ENCODE results near the gene VTA1.

GRCh38 chr6:142200846-142201628, 54.0 kb downstream of the VTA1 start:
- TF ChIP-seq YY1 (IDR thresholded peaks at IDR 0.05; ENCODE audit: insufficient read depth, insufficient read length) = no peak
- no peak for TF ChIP-seq SUZ12 (IDR thresholded peaks at IDR 0.05; ENCODE audit: extremely low read depth, insufficient read depth, insufficient read length)
- TF ChIP-seq ZNF274 (IDR thresholded peaks at IDR 0.05; ENCODE audit: low read depth, low read length) = no peak
